Mesenchymal stem cell (in vitro differentiated cells and primary cell): ENCODE results near the gene TMEM69.
A peak's percentile ranks its signal among the peaks of the same experiment; 100 is the strongest.
"Not testable (repeated sequence)": the region's sequence is repeated elsewhere in the genome, so short reads cannot be mapped to it uniquely, and the experiment has no call there.

Source experiments
- DNase-seq: peaks from one replicate; pipeline ENCODE4 v3.0.0-alpha.2; 2013
- H2AFZ ChIP-seq: one replicate; pipeline ENCODE4 v1.6.1; 2013; ENCODE audit warnings: low read depth, mild to moderate bottlenecking, control low read depth, inconsistent platforms, low read length, moderate library complexity
- H2AK5ac ChIP-seq: 2 replicates; pipeline ENCODE4 v1.6.1; 2013; ENCODE audit warnings: low read length, moderate library complexity, mild to moderate bottlenecking, inconsistent platforms; ENCODE audit not compliant: severe bottlenecking
- H2BK120ac ChIP-seq: one replicate; pipeline ENCODE4 v1.6.1; 2013; ENCODE audit warnings: low read depth, mild to moderate bottlenecking, inconsistent platforms, low read length, moderate library complexity
- H2BK12ac ChIP-seq, 2 experiments: one replicate each; pipeline ENCODE4 v1.6.1; 2013; ENCODE audit warnings: inconsistent platforms in 2 of 2, low read length in 2 of 2, mild to moderate bottlenecking in 2 of 2, moderate library complexity in 2 of 2, control low read depth in 1 of 2
- H2BK15ac ChIP-seq: one replicate; pipeline ENCODE4 v1.6.1; 2013; ENCODE audit warnings: mild to moderate bottlenecking, low read depth, inconsistent platforms; ENCODE audit not compliant: poor library complexity, severe bottlenecking
- H2BK5ac ChIP-seq: 2 replicates; pipeline ENCODE4 v1.6.1; 2013; ENCODE audit warnings: low read depth, mild to moderate bottlenecking, low read length, control low read depth, inconsistent platforms; ENCODE audit not compliant: poor library complexity, severe bottlenecking
- H3K14ac ChIP-seq, 2 experiments: one replicate each; pipeline ENCODE4 v1.6.1; 2013; ENCODE audit warnings: inconsistent platforms in 2 of 2, low read length in 2 of 2, control low read depth in 1 of 2, mild to moderate bottlenecking in 1 of 2, moderate library complexity in 1 of 2
- H3K18ac ChIP-seq, 2 experiments: one replicate each; pipeline ENCODE4 v1.6.1; 2013; ENCODE audit warnings: inconsistent platforms in 2 of 2, low read length in 2 of 2, control low read depth in 1 of 2, low read depth in 1 of 2, mild to moderate bottlenecking in 1 of 2
- H3K23ac ChIP-seq, 2 experiments: one replicate each; pipeline ENCODE4 v1.6.1; 2013; ENCODE audit warnings: inconsistent platforms in 2 of 2, low read length in 2 of 2, mild to moderate bottlenecking in 2 of 2, moderate library complexity in 2 of 2, control low read depth in 1 of 2
- H3K27ac ChIP-seq: 2 replicates; pipeline ENCODE4 v1.5.1; 2013; ENCODE audit warnings: mild to moderate bottlenecking, moderate library complexity, low read length, control low read depth, inconsistent platforms; ENCODE audit not compliant: poor library complexity, severe bottlenecking
- H3K27me3 ChIP-seq, 2 experiments: 2 replicates each; pipeline versions ENCODE4 v1.6.1 to v1.7.0; 2013; ENCODE audit warnings: low read length in 2 of 2, mild to moderate bottlenecking in 2 of 2, moderate library complexity in 2 of 2, control low read depth in 1 of 2, inconsistent platforms in 1 of 2; ENCODE audit not compliant: control insufficient read depth in 1 of 2, insufficient read depth in 1 of 2
- H3K36me3 ChIP-seq, 2 experiments: 2 replicates each; pipeline versions ENCODE4 v1.6.1 to v1.7.0; 2013; ENCODE audit warnings: low read length in 2 of 2, control low read depth in 1 of 2, inconsistent platforms in 1 of 2, low read depth in 1 of 2, mild to moderate bottlenecking in 1 of 2; ENCODE audit not compliant: insufficient read depth in 2 of 2, control insufficient read depth in 1 of 2
- H3K4ac ChIP-seq, 2 experiments: one replicate each; pipeline ENCODE4 v1.6.1; 2013; ENCODE audit warnings: inconsistent platforms in 2 of 2, low read length in 2 of 2, mild to moderate bottlenecking in 2 of 2, moderate library complexity in 2 of 2, control low read depth in 1 of 2, low read depth in 1 of 2
- H3K4me1 ChIP-seq: 2 replicates; pipeline ENCODE4 v1.6.1; 2013; ENCODE audit warnings: low read depth, low read length, control low read depth; ENCODE audit not compliant: control insufficient read depth, insufficient read depth
- H3K4me2 ChIP-seq: 2 replicates; pipeline ENCODE4 v1.6.1; 2013; ENCODE audit warnings: low read length, mild to moderate bottlenecking, inconsistent platforms; ENCODE audit not compliant: poor library complexity, severe bottlenecking
- H3K4me3 ChIP-seq, 2 experiments: 2 replicates each; pipeline versions ENCODE4 v1.5.1 to v1.7.0; 2013; ENCODE audit warnings: low read length in 2 of 2, mild to moderate bottlenecking in 2 of 2, control low read depth in 1 of 2, low read depth in 1 of 2; ENCODE audit not compliant: insufficient read depth in 1 of 2
- H3K79me1 ChIP-seq: replicated peaks from 2 replicates; pipeline ENCODE4 v1.6.1; 2013; ENCODE audit warnings: mild to moderate bottlenecking, control low read depth, low read length, inconsistent platforms; ENCODE audit not compliant: poor library complexity, severe bottlenecking
- H3K9ac ChIP-seq: 2 replicates; pipeline ENCODE4 v1.7.0; 2013; ENCODE audit warnings: mild to moderate bottlenecking, low read length, moderate library complexity
- H3K9me3 ChIP-seq: 2 replicates; pipeline ENCODE4 v1.7.0; 2013; ENCODE audit warnings: mild to moderate bottlenecking, low read length; ENCODE audit not compliant: control insufficient read depth
- H4K8ac ChIP-seq: one replicate; pipeline ENCODE4 v1.6.1; 2013; ENCODE audit warnings: inconsistent platforms, mild to moderate bottlenecking, low read length, moderate library complexity
- H4K91ac ChIP-seq: one replicate; pipeline ENCODE4 v1.6.1; 2013; ENCODE audit warnings: mild to moderate bottlenecking, low read length, inconsistent platforms
- WGBS: methylation state at CpG from one replicate; pipeline ENCODE4 v1.1.7; 2013; ENCODE audit warnings: mixed read lengths; 5-methylcytosine and 5-hydroxymethylcytosine counted together

Gene TMEM69

DNA sequence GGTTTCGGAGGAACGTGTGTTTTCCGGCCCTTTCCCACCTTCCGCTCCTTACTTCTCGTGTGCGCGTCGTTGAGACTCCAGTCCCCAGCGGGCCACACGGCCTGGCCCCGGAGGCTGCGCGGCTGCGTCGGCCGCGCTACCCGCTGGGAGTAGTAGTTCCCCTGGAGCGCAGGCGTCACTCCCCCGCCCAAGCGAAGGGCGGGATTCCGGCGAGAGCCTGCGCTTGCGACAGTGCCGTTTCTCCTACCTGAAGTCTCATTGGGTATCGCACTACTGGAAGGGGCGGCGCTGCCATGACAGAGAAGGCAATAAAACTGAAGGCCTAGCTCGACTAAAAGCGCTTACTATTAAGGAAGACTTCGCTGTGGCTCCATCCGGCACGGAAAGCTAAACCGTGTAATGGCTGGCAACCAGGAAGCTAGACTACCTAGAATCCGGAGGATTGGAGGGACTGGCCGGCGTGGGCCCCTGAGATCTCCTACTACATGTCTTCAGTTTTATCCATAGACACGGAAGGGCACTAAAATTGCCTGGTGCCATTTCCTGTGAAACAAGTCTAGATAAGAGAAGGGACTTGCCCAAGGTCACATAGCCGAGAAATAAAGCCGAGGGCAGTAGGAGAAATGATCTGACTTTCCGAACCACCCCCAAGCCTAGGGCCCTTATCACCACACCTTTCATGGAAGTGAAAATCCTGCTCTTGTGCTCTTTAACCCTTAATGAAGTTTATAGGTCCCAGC lies 797 bp upstream of the TMEM69 start:
- H2BK5ac ChIP-seq: peak overlapping the region; percentile 61
- H3K36me3 ChIP-seq: peaks cover 8 to 12% of the 10 kb centered on the region in 2 experiments
- H3K4me1 ChIP-seq: peaks cover 16% of the 10 kb centered on the region
- no peaks in the 10 kb centered on the region for H3K9me3 ChIP-seq
- peak overlapping the region; percentile 96 for H3K27ac ChIP-seq
- WGBS: 4% methylated on average over 44 of the region's 44 CpGs
- H3K14ac ChIP-seq: no peak overlapping the region
- no peaks in the 10 kb centered on the region for H3K27me3 ChIP-seq
- peak overlapping the region; percentile 96 for H2AFZ ChIP-seq
- H3K9ac ChIP-seq: peak overlapping the region; percentile 98
- H3K23ac ChIP-seq: no peak overlapping the region
- no peak overlapping the region for H2BK12ac ChIP-seq
- H3K4ac ChIP-seq: peak overlapping the region; percentile 89 to 96
- peaks cover 8% of the 10 kb centered on the region for H3K79me1 ChIP-seq
- H3K4me3 ChIP-seq: peak overlapping the region; percentile 91 to 94
- peak overlapping the region; percentile 80 for H2BK15ac ChIP-seq
- peak; percentile 99 for DNase-seq
- peak overlapping the region; percentile 90 for H4K91ac ChIP-seq
- H2AK5ac ChIP-seq: peak overlapping the region; percentile 66
- H4K8ac ChIP-seq: peak overlapping the region; percentile 100
- peak overlapping the region; percentile 95 to 98 for H3K18ac ChIP-seq
- peak overlapping the region; percentile 84 for H2BK120ac ChIP-seq
- peak overlapping the region; percentile 91 for H3K4me2 ChIP-seq

DNA sequence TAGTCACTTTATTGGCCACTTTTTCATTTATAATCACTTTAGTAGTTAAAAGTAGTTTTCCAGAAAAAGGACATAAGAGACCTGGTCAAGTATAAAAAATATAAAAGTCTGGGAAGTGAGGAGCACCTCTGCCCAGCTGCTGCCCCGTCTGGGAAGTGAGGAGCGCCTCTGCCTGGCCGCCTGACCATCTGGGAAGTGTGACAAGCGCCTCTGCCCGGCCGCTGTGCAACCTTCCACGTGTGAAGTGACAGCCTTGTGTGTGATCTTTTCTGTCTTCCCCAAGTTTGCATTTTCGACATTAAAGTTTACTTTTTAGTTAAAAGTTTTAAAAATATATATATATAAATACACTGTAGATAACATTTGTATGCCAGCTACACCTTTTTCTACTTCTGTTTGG lies 5.8 kb downstream of the TMEM69 start:
- H3K27ac ChIP-seq, H3K23ac ChIP-seq, H3K14ac ChIP-seq, H4K91ac ChIP-seq, H4K8ac ChIP-seq, H2BK120ac ChIP-seq, H3K9ac ChIP-seq, H3K4me2 ChIP-seq, H3K4me3 ChIP-seq, H2AK5ac ChIP-seq, H3K79me1 ChIP-seq, H3K4ac ChIP-seq, H2BK12ac ChIP-seq, H3K18ac ChIP-seq, DNase-seq, H2AFZ ChIP-seq, H3K27me3 ChIP-seq, H2BK15ac ChIP-seq, H2BK5ac ChIP-seq, H3K9me3 ChIP-seq: not testable (repeated sequence)
- peaks cover 10% of the 10 kb centered on the region for H3K4me1 ChIP-seq
- peaks cover 27 to 61% of the 10 kb centered on the region in 2 experiments for H3K36me3 ChIP-seq
- 96% methylated on average over 3 of the region's 8 CpGs for WGBS

DNA sequence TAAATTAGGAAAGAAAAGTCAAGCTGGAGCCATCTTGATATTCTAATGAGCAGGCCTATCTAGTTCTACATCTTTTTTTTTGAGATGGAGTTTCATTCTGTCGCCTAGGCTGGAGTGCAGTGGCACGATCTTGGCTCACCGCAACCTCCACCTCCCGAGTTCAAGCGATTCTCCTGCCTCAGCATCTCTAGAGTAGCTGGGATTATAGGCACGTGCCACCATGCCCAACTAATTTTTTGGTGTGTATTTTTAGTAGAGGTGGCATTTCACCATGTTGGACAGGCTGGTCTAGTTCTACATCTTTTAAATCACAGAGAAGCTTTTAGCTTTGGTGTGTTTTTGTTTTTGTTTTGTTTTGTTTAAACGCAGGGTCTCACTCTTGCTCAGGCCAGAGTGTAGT lies 6.8 kb downstream of the TMEM69 start:
- H3K36me3 ChIP-seq: peaks cover 27 to 70% of the 10 kb centered on the region in 2 experiments
- H3K18ac ChIP-seq: no peak overlapping the region
- no peaks in the 10 kb centered on the region for H3K27me3 ChIP-seq
- H2AFZ ChIP-seq: no peak overlapping the region
- no peak overlapping the region for H2BK5ac ChIP-seq
- peaks cover 7% of the 10 kb centered on the region for H3K79me1 ChIP-seq
- no peak overlapping the region for H2BK15ac ChIP-seq
- H2BK12ac ChIP-seq: no peak overlapping the region
- no peak overlapping the region for H3K14ac ChIP-seq
- no peak overlapping the region for H3K4me3 ChIP-seq
- H4K91ac ChIP-seq: no peak overlapping the region
- H4K8ac ChIP-seq: no peak overlapping the region
- 93% methylated on average over 7 of the region's 7 CpGs for WGBS
- H3K23ac ChIP-seq: no peak overlapping the region
- peaks cover 2% of the 10 kb centered on the region for H3K4me1 ChIP-seq
- no peaks in the 10 kb centered on the region for H3K9me3 ChIP-seq
- no peak overlapping the region for H3K4me2 ChIP-seq
- DNase-seq: no peak
- no peak overlapping the region for H3K27ac ChIP-seq
- no peak overlapping the region for H3K4ac ChIP-seq
- no peak overlapping the region for H2BK120ac ChIP-seq
- H3K9ac ChIP-seq: no peak overlapping the region
- H2AK5ac ChIP-seq: no peak overlapping the region

DNA sequence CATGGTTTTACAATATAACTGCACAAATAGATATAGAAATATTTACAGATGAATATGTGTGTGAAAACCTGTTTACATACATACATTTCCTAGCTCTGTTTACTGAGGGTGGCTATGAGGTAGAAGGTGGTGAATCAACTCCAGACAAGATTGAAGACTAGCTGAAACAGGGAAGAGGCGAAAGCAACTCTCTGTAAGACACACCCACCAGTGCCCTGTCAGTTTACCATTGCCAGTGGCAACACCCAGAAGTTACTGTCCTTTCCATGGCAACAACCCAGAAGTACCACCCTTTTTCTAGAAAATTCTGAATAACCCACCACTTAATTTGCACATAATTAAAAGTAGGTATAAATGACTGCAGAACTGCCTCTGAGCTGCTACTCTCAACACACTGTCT lies 16.7 kb downstream of the TMEM69 start:
- H3K14ac ChIP-seq: no peak overlapping the region
- no peak overlapping the region for H2BK120ac ChIP-seq
- H3K18ac ChIP-seq: no peak overlapping the region
- H3K4ac ChIP-seq: no peak overlapping the region
- no peak overlapping the region for H2BK15ac ChIP-seq
- no peak overlapping the region for H2BK5ac ChIP-seq
- peaks cover 15 to 18% of the 10 kb centered on the region in 2 experiments for H3K36me3 ChIP-seq
- H3K4me1 ChIP-seq: no peaks in the 10 kb centered on the region
- H3K4me2 ChIP-seq: no peak overlapping the region
- DNase-seq: no peak
- no peak overlapping the region for H3K27ac ChIP-seq
- H2AK5ac ChIP-seq: no peak overlapping the region
- no peak overlapping the region for H2AFZ ChIP-seq
- H3K27me3 ChIP-seq: no peaks in the 10 kb centered on the region
- no peak overlapping the region for H3K9ac ChIP-seq
- H2BK12ac ChIP-seq: no peak overlapping the region
- no peak overlapping the region for H3K4me3 ChIP-seq
- WGBS: 100% methylated on average over 1 of the region's 1 CpG
- no peak overlapping the region for H3K23ac ChIP-seq
- H3K79me1 ChIP-seq: no peaks in the 10 kb centered on the region
- H4K91ac ChIP-seq: no peak overlapping the region
- H4K8ac ChIP-seq: no peak overlapping the region
- H3K9me3 ChIP-seq: peaks cover 6% of the 10 kb centered on the region
